Measurements from ENCODE around the gene CRYBB3. TPM values are rescaled to one million over a fixed set of nuclear protein-coding genes. Genes with fewer than 3 reads are reported as not detected.

The CRYBB3 gene
- total RNA-seq, 1 donor from 2014 or later = not detected

- H3K9me3 Mint-ChIP-seq (ENCODE audit: unreplicated experiment) = peaks cover 4% of the 10 kb centered on the region
- no peak for TF ChIP-seq CTCF (IDR thresholded peaks at IDR 0.05; ENCODE audit: partially characterized antibody, unreplicated experiment)
- peaks cover 9% of the 10 kb centered on the region for H3K27me3 Mint-ChIP-seq (ENCODE audit: unreplicated experiment)
- H3K27ac Mint-ChIP-seq (ENCODE audit: unreplicated experiment) = no peak overlapping the region
- H3K36me3 Mint-ChIP-seq (ENCODE audit: unreplicated experiment) = peaks cover 6% of the 10 kb centered on the region
- DNase-seq = no peak
- H3K4me3 Mint-ChIP-seq (ENCODE audit: unreplicated experiment) = no peak overlapping the region
- no peaks in the 10 kb centered on the region for H3K4me1 Mint-ChIP-seq (ENCODE audit: low read depth, unreplicated experiment)
Measured at GRCh38 chr22:25205847-25206246, 6.2 kb downstream of the CRYBB3 start.

- no peak for DNase-seq
- H3K4me3 Mint-ChIP-seq (ENCODE audit: unreplicated experiment) = no peak overlapping the region
- no peak for TF ChIP-seq CTCF (IDR thresholded peaks at IDR 0.05; ENCODE audit: partially characterized antibody, unreplicated experiment)
- H3K9me3 Mint-ChIP-seq (ENCODE audit: unreplicated experiment) = peaks cover 4% of the 10 kb centered on the region
- no peaks in the 10 kb centered on the region for H3K4me1 Mint-ChIP-seq (ENCODE audit: low read depth, unreplicated experiment)
- H3K36me3 Mint-ChIP-seq (ENCODE audit: unreplicated experiment) = peaks cover 6% of the 10 kb centered on the region
- no peak overlapping the region for H3K27ac Mint-ChIP-seq (ENCODE audit: unreplicated experiment)
- H3K27me3 Mint-ChIP-seq (ENCODE audit: unreplicated experiment) = peaks cover 9% of the 10 kb centered on the region
Measured at GRCh38 chr22:25206998-25207397, 7.3 kb downstream of the CRYBB3 start.

GRCh38 chr22:25207553-25208157, 8.0 kb downstream of the CRYBB3 start:
- Mint-ChIP-seq H3K4me1 (ENCODE audit: low read depth, unreplicated experiment) (no peaks in the 10 kb centered on the region), H3K4me3 (ENCODE audit: unreplicated experiment) (no peak overlapping the region), H3K27ac (ENCODE audit: unreplicated experiment) (no peak overlapping the region), H3K9me3 (ENCODE audit: unreplicated experiment) (peaks cover 4% of the 10 kb centered on the region), H3K36me3 (ENCODE audit: unreplicated experiment) (peaks cover 6% of the 10 kb centered on the region), H3K27me3 (ENCODE audit: unreplicated experiment) (peaks cover 9% of the 10 kb centered on the region)
- no peak for DNase-seq
- no peak for TF ChIP-seq CTCF (IDR thresholded peaks at IDR 0.05; ENCODE audit: partially characterized antibody, unreplicated experiment)

GRCh38 chr22:25208328-25208727, 8.7 kb downstream of the CRYBB3 start:
- TF ChIP-seq CTCF (IDR thresholded peaks at IDR 0.05; ENCODE audit: partially characterized antibody, unreplicated experiment) = no peak
- DNase-seq = no peak
- H3K4me3 Mint-ChIP-seq (ENCODE audit: unreplicated experiment) = no peak overlapping the region
- H3K36me3 Mint-ChIP-seq (ENCODE audit: unreplicated experiment) = peaks cover 9% of the 10 kb centered on the region
- no peak overlapping the region for H3K27ac Mint-ChIP-seq (ENCODE audit: unreplicated experiment)
- H3K4me1 Mint-ChIP-seq (ENCODE audit: low read depth, unreplicated experiment) = no peaks in the 10 kb centered on the region
- H3K9me3 Mint-ChIP-seq (ENCODE audit: unreplicated experiment) = peaks cover 4% of the 10 kb centered on the region
- H3K27me3 Mint-ChIP-seq (ENCODE audit: unreplicated experiment) = peaks cover 9% of the 10 kb centered on the region

GRCh38 chr22:25208743-25209505, 9.3 kb downstream of the CRYBB3 start:
- Mint-ChIP-seq H3K27me3 (ENCODE audit: unreplicated experiment) (peaks cover 9% of the 10 kb centered on the region), H3K4me3 (ENCODE audit: unreplicated experiment) (no peak overlapping the region), H3K36me3 (ENCODE audit: unreplicated experiment) (peaks cover 15% of the 10 kb centered on the region), H3K9me3 (ENCODE audit: unreplicated experiment) (peaks cover 4% of the 10 kb centered on the region), H3K4me1 (ENCODE audit: low read depth, unreplicated experiment) (no peaks in the 10 kb centered on the region), H3K27ac (ENCODE audit: unreplicated experiment) (no peak overlapping the region)
- no peak for TF ChIP-seq CTCF (IDR thresholded peaks at IDR 0.05; ENCODE audit: partially characterized antibody, unreplicated experiment)
- DNase-seq = no peak
